Type B pancreatic cell (in vitro differentiated cells): Measurements from ENCODE around the gene EFCAB8. TPM values are rescaled to one million over a fixed set of nuclear protein-coding genes. Genes with fewer than 3 reads are reported as not detected.

Source experiments
- DNase-seq: peaks from one replicate; pipeline ENCODE4 v3.0.0; 2021; ENCODE audit warnings: mixed read lengths; ENCODE audit not compliant: unreplicated experiment; ENCODE audit errors: extremely low spot score
- H3K27ac Mint-ChIP-seq: 2 replicates; pipeline ENCODE4 v1.8.0; 2021; ENCODE audit warnings: mild to moderate bottlenecking, mixed read lengths
- H3K27me3 Mint-ChIP-seq: 2 replicates; pipeline ENCODE4 v1.8.0; 2021; ENCODE audit warnings: mixed read lengths
- H3K36me3 Mint-ChIP-seq: 2 replicates; pipeline ENCODE4 v1.8.0; 2021; ENCODE audit warnings: mixed read lengths
- H3K4me1 Mint-ChIP-seq: one replicate; pipeline ENCODE4 v1.8.0; 2021; ENCODE audit warnings: mixed read lengths; ENCODE audit not compliant: unreplicated experiment
- H3K4me3 Mint-ChIP-seq: 2 replicates; pipeline ENCODE4 v1.8.0; 2021; ENCODE audit warnings: mild to moderate bottlenecking, mixed read lengths
- H3K9me3 Mint-ChIP-seq: 2 replicates; pipeline ENCODE4 v1.8.0; 2021; ENCODE audit warnings: mixed read lengths
- CTCF ChIP-seq: fragments of 200-600 bp; sonication (generic); conservative IDR thresholded peaks from 2 replicates; pipeline ENCODE4 v1.5.0; 2021; ENCODE audit warnings: antibody characterized with exemption, mild to moderate bottlenecking
- total RNA-seq: library from RNA; stranded (reverse); gene quantifications from 2 replicates; pipeline ENCODE4 v1.2.1, GENCODE V29; 2021; ENCODE audit warnings: low replicate concordance

The EFCAB8 gene
- total RNA-seq, 1 donor from 2014 or later = 0.97 TPM

- no peak for DNase-seq
- peaks cover 23% of the 10 kb centered on the region for H3K27me3 Mint-ChIP-seq
- no peaks in the 10 kb centered on the region for H3K36me3 Mint-ChIP-seq
- H3K4me1 Mint-ChIP-seq = no peaks in the 10 kb centered on the region
- H3K27ac Mint-ChIP-seq = no peak within 1 kb of the TSS
- peaks cover 5% of the 10 kb centered on the region for H3K9me3 Mint-ChIP-seq
- no peak for TF ChIP-seq CTCF
- H3K4me3 Mint-ChIP-seq = no peak within 1 kb of the TSS
Observed at GRCh38 chr20:33004141-33004751, 145.5 kb downstream of the EFCAB8 start, which contains the start of gene SUN5. Gene SUN5, minus strand, starts transcription at chr20:33004433. Its CDS starts 93 bp downstream, at chr20:33004340.

GRCh38 chr20:33005132-33005566 lies 146.4 kb downstream of the EFCAB8 start:
- Mint-ChIP-seq H3K9me3 (peaks cover 5% of the 10 kb centered on the region), H3K4me3 (no peak overlapping the region), H3K27ac (no peak overlapping the region), H3K27me3 (peaks cover 19% of the 10 kb centered on the region), H3K4me1 (no peaks in the 10 kb centered on the region), H3K36me3 (no peaks in the 10 kb centered on the region)
- peak; percentile 86 for TF ChIP-seq CTCF
- no peak for DNase-seq

- H3K4me3 Mint-ChIP-seq = no peak overlapping the region
- peaks cover 17% of the 10 kb centered on the region for H3K27me3 Mint-ChIP-seq
- no peaks in the 10 kb centered on the region for H3K4me1 Mint-ChIP-seq
- no peak for TF ChIP-seq CTCF
- H3K36me3 Mint-ChIP-seq = no peaks in the 10 kb centered on the region
- no peak for DNase-seq
- no peak overlapping the region for H3K27ac Mint-ChIP-seq
- H3K9me3 Mint-ChIP-seq = peaks cover 5% of the 10 kb centered on the region
Observed at GRCh38 chr20:33005908-33006775, 147.4 kb downstream of the EFCAB8 start.

- Mint-ChIP-seq H3K9me3 (peaks cover 5% of the 10 kb centered on the region), H3K27ac (no peak overlapping the region), H3K27me3 (peaks cover 18% of the 10 kb centered on the region), H3K4me3 (no peak overlapping the region), H3K36me3 (no peaks in the 10 kb centered on the region), H3K4me1 (no peaks in the 10 kb centered on the region)
- TF ChIP-seq CTCF = no peak
- no peak for DNase-seq
Observed at GRCh38 chr20:33006776-33007375, 148.2 kb downstream of the EFCAB8 start.

- TF ChIP-seq CTCF = no peak
- Mint-ChIP-seq H3K4me1 (no peaks in the 10 kb centered on the region), H3K9me3 (peaks cover 5% of the 10 kb centered on the region), H3K36me3 (no peaks in the 10 kb centered on the region), H3K27ac (no peak within 1 kb of the TSS), H3K27me3 (peaks cover 17% of the 10 kb centered on the region), H3K4me3 (no peak within 1 kb of the TSS)
- no peak for DNase-seq
Observed at GRCh38 chr20:33007376-33008335, 148.9 kb downstream of the EFCAB8 start, which contains the start of gene BPIFB2. Gene BPIFB2, plus strand, starts transcription at chr20:33007704. Its CDS starts 871 bp downstream, at chr20:33008575.
